GM18507 (cell line): Measurements from ENCODE around the gene LYG1.
"Not testable (repeated sequence)": the region's sequence is repeated elsewhere in the genome, so short reads cannot be mapped to it uniquely, and the experiment has no call there.

Source experiments
- DNase-seq: peaks from one replicate; pipeline ENCODE4 v3.0.0; 2011; ENCODE audit warnings: low read depth; ENCODE audit not compliant: insufficient read length; ENCODE audit errors: extremely low spot score
- FAIRE-seq: peaks from 2 replicates; lab custom pipeline; 2011; peaks lifted over from hg19 to GRCh38; lab: Jason Lieb, UNC

Gene LYG1

DNA sequence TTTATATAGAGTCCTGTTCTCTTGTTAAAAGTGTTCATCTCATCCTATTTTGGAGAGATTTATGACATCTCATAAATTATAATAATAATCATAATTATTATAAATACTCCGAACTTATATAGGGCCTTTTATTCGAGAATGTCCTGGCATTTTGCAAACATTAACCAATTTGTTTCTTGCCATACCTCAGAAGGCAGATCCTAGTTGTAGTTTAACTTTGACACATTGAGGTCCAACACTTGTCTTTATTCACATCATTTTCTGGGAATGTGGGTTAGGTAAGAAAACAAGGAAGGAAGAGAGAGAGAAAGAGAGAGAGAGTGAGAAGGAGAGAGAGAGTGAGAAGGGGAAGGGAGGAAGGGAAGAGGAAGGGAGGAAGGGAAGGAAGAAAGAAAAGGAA is at the start of gene LYG1:
LYG1 (minus strand) TSS at position 101 of the 400 bp plus-strand sequence. CDS start 5,527 bp downstream, outside the sequence.
- FAIRE-seq, DNase-seq: not testable (repeated sequence)

DNA sequence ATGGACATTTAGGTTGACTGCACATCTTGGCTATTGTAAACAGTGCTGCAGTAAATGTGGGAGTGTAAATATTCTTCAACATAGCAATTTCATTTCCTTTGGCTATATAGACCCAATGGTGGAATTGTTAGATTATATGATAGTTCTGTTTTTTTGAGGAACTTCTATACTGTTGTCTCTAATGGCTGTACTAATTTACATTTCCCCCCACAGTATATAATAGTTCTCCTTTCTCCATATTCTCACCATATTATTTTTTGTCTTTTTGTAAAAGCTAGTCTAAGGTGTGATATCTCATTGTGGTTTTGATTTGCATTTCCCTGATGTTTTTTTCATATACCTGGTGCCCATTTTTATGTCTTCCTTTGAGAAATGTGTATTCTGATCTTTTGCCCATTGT is 49.2 kb upstream of the LYG1 start:
- DNase-seq (no peak), FAIRE-seq (no peak)

DNA sequence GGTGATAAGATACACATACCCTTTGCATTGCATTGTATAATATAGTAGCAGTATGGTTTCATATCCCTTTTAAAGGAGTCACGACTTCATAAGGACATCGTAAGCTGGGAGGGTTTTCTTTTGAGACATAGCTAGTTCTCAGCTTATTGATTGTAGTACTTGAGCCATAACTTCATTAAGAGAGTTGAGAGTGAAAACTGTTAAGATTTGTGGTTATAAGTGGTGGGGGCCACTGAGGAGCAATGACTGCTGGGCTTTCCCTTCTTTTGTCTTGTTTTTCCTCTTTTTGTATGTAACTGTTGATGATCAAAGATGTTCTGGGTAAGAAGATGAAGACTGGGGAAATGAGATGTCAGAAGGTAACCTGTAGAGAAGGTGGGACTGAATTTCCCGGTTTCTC is 47.2 kb upstream of the LYG1 start:
- no peak for DNase-seq
- FAIRE-seq = no peak

DNA sequence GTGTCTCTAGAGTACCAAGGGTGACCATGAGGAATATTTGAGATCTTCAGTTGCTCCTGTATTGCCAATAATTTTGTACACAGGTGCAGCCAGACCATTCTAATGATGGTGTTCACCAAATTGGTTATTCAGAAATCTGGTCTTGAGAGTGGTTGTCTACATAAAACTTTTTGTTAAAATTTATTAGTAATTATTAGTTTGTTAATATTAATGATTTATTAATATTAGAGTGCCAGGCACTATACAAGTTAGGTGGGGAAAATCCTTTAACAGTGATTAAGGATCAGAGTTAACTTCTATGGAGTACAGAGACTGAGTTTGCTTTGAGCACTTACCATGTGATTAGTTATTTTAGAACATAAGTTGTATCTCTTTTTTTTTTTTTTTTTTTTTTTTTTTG is 45.2 kb upstream of the LYG1 start:
- no peak for DNase-seq
- FAIRE-seq = no peak

DNA sequence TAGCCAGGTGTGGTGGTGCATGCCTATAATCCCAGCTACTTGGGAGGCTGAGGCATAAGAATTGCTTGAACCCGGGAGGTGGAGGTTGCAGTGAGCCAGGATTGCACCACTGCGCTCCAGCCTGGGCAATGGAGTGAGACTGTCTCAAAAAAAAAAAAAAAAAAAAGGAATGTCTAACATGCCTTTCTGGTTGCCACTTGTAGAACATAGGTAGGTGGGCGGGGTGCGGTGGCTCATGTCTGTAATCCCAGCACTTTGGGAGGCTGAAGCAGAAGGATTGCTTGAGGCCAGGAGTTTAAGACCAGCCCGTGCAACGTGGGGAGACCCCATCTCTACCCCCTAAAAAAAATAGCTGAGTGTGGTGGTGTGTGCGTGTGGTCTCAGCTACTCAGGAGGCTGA is 44.4 kb upstream of the LYG1 start:
- DNase-seq, FAIRE-seq: not testable (repeated sequence)

DNA sequence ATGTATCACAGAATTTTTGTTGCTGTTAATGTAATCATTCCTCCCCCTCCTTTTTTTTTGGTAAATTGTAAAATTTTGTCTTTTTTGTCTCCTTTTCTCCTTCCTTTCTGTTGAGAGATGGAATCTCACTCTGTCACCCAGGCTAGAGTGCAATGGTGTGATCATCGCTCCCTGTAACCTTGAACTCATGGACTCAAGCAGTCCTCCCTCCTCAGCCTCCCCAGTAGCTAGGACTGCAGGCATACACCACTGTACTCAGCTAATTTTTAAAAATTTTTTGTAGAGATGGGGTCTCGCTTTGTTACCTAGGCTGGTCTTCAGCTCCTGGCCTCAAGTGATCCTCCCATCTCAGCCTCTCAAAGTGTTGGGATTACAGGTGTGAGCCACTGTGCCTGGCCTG is 41.5 kb upstream of the LYG1 start:
- FAIRE-seq (no peak), DNase-seq (no peak)

DNA sequence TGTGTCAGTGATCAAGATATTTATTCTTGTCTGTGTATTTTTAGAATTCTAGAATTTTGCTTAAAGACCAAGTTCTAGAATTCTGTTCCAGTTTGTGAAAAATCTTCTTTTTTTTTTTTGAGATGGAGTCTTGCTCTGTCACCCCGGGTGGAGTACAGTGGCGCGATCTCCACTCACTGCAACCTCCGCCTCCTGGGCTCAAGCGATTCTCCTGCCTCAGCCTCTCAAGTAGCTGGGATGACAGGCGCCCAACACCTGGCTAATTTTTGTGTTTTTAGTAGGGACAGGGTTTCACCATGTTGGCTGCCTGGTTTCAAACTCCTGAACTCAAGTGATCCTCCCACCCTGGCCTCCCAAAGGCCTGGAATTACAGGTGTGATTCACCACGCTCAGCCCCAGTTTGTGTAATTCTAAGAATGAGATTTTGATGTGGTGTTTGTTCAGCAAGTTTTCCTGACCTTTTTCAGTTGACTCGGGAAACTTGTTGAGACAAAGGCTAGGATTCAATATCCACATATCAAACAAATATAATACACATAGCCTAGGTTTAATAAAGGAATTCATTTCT is 39.8 kb upstream of the LYG1 start:
- DNase-seq = no peak

DNA sequence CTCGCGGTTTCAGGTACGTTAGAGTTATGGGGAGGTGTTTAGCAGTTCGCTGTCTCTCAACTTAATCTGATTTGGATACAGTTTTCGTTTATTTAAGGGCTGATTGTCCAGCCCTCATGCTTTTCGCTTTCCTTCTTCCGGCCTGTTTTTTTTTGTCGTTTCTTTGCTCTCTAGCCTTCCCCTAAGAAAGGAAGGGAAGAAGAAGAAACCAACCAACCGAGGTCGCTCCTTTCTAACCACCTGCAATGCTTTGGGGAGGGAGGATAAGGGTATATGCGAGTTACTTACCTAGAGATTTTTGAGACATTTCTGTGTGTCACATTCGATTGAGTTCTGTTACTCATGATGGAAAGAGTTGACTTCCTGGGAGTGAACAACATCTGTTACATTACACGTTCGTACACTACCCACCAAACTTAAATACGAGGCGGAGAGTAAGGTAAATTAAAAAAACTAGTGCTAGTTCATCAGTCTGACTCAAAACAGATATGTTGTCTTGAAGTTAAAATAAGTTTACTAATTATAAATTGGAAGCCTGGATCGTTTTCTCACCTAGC is 37.1 kb upstream of the LYG1 start:
- DNase-seq (no peak), FAIRE-seq (peak; percentile 51)

More for the DNA sequence above, 39.8 kb upstream of the LYG1 start:
- no peak for FAIRE-seq

DNA sequence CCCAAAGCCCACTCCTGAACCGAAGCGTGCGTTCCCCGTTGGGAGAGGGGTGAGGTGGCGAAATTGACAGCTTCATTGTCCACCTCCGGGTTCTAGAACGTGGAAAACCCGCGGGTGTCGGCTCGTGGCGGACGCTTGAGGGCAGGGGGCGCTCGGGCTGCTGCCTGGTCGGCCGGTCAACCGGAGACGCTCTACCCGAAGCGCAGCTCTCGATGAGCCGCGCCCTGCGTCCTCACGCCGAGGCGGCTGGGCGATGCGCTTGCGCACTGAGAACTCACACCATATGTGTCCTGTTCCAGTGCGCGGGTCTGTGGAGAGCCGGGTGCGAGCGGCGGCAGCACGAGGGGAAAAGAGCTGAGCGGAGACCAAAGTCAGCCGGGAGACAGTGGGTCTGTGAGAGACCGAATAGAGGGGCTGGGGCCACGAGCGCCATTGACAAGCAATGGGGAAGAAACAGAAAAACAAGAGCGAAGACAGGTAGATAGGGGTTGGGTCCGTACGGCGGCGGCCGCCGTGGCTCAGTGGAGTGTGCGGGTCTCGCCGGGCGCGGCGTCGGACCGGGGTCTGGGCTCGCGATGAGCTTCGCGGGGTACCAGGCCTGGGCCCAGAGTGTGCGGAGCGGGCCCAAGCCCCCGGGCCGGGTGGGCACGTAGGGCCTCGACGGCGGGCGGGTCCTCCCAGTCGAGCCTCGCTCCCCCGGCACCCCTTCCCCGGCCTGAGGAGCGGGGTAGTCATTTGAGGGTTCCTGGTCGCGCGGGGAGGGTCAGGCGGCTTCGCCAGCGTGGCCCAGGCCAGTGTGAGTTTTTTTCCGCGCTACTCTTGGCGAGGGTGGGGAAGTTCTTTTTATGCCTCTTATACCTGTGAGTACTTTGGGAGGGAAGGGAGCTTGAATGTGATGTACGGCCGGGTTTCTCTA is 36.4 kb upstream of the LYG1 start, which contains the start of gene EIF5B:
EIF5B (plus strand) TSS at position 277 of the 916 bp plus-strand sequence; CDS start at position 443, 166 bp downstream.
- DNase-seq (peak; percentile 84), FAIRE-seq (peak; percentile 92)

DNA sequence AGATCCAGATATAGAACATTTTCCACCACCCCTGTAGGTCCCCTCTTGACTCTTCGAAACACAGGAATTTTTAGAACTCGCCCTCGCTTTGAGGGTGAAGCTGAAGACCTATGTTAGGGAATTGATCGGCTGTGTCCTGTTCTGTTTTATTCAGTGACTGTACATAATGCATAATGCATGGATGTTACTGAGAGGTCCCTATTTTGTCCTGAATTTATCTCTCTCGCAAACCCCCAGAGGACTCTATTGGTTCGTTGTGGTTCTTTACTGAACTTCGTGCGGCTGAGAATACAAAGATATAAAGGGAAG is 35.8 kb upstream of the LYG1 start:
- DNase-seq = no peak
- FAIRE-seq = no peak

DNA sequence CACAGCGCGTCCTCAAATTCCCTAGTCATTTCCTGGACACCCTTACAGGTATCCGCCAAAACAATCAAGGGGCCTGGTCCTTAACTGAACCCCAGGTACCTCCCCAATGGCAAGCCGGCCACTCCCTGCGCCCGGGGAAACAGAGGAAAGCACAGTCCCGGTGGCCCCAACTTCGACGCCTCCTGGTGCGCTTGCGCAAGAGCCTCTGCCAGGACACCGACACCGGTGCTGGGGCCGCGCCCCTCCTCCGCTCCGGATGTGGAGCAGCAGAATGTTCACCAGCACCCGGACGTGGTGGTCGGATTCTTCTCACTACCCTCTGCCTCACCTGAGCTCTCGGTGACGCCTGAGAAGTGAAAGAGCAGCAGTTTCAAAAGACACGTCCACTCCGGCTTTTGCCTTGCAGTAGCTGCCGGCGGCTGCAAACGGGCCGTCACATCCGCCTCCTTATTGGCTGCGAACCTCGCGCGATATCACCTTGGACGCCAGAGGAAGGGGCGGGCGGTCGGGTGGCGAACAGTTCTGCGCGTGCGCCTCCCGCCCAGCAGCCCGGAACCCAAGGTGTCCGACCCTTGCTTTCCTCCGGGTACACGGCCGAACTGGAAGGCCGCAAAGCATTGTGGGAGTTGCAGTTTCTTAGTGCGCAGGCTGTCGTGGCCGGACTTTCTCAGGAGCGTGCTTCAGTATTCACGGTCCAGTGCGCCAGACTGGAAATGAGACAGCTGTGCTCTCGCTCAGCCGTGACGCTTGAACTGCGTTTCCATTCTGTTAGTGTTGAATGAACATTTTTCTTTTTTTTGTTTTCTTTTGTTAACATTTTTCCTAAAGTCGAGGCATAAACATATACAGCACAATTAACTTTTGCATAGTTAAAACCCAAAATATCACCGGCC is 35.2 kb upstream of the LYG1 start, which contains the start of gene TXNDC9:
TXNDC9 (minus strand) TSS at position 423 of the 893 bp plus-strand sequence. CDS start 3,123 bp downstream, outside the sequence.
- DNase-seq = peak; percentile 95
- FAIRE-seq = peak; percentile 96

DNA sequence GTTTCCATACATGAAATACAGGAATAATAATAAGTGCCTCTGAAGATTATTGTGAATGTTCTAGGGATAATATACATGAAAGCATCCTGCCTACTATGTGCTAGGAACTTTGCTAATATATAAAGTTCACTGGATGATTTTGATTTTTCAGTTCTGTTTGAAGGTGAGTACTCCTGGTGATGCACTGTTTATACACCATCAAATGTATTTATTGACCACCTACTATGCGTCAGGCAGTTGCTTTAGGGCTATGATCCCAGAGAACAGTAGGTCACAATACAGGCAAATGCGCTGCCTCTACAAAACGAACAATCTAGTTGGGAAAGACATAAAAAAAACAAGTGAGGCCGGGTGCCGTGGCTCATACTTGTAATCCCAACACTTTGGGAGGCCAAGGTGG is 24.4 kb upstream of the LYG1 start:
- DNase-seq = no peak
- FAIRE-seq = no peak

DNA sequence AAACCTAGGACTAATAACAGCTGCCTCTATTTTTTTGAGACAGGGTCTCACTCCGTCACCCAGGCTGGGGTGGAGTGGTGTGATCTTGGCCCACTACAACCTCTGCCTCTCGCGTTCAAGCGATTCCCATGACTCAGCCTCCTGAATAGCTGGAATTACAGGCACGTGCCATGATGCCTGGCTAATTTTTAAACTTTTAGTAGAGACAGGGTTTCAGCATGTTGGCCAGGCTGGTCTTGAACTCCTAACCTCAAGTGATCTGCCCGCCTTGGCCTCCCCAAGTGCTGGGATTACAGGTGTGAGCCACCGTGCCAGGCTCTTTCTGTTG is 16.8 kb upstream of the LYG1 start:
- FAIRE-seq, DNase-seq: not testable (repeated sequence)

DNA sequence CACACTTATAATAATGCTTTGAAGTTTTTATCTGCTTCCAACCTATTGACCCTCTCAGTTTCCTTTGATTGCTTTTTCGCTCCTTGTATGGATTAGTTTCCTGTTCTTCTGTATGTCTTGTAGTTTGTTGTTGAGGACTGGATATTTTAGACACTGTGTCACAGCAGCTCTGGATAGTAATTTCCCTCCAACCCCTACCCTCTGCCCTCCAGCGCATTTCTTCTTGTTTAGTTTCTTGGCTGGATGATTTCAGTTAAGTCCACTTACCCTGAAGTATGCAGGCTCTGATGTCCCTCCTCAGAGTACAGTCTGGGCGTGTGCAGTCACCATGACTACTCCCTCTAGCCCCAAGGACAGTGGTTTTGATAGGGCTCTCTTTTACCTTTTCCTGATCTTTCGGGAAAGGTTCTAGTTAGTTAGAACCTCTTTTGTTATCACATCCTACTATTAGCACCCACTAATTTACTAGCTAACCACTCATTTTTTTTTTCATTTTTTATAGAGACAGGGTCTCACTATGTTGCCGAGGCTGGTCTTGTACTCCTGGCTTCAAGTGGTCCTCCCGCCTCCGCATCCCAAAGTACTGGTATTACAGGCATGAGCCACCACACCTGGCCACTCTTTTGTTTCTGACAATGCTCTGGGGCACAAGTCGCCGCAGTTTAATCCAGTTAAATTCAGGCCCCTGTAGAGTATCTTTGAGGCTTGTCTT is 16.3 kb upstream of the LYG1 start:
- FAIRE-seq = no peak
- no peak for DNase-seq

DNA sequence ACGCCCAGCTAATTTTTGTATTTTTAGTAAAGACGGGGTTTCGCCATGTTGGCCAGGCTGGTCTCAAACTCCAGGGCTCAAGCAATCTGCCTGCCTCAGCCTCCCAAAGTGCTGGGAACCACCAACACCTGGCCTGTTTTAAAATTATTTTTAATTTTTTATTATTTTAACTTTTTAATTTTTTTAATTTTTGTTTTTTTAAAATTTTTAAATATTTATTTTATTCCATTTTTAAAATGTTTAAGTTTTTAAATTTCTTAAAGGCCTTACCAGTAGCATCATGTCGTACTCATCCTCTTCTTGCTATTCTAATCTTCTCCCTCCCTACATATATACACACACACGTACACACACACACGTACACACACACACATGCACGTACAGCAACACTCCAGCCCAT is 1.4 kb downstream of the LYG1 start:
- FAIRE-seq = no peak
- no peak for DNase-seq

DNA sequence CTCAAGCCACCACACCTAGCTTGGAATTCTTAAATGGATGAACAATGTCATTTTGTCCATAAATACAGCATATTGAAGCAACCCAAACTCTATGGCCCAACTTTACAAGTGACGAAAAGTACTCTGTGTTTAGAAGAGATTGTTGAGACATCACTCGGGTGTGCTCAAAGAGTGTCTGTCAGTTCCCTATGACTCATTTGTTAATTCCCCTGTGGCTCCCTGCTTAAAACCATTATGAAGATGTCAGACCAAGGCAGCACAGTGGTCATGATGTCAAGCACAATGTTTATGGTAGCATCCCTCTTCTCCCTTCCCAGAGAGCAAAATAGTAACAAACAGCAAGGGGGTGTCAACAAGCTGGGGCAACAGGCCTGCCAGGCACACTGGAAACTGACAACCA is 3.0 kb downstream of the LYG1 start:
- FAIRE-seq (no peak), DNase-seq (no peak)

DNA sequence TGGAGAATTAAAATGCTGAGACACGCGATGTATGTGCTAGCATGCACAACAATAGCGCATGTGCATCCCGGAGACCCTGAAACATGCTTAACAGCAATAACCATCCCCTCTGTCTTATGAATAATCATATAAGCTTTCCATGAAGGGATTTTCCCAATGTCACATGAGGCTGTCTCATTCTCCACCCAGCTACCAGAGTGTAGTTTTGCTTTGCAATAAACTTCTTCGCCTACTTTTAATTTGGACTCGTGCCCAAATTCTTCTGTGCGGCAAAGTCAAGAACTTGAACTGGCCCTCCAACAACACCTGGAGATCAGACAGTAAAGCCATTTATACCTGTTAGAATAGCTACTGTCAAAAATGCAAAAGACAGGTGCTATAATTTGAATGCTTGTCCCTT is 15.5 kb downstream of the LYG1 start:
- DNase-seq = no peak
- FAIRE-seq = no peak

DNA sequence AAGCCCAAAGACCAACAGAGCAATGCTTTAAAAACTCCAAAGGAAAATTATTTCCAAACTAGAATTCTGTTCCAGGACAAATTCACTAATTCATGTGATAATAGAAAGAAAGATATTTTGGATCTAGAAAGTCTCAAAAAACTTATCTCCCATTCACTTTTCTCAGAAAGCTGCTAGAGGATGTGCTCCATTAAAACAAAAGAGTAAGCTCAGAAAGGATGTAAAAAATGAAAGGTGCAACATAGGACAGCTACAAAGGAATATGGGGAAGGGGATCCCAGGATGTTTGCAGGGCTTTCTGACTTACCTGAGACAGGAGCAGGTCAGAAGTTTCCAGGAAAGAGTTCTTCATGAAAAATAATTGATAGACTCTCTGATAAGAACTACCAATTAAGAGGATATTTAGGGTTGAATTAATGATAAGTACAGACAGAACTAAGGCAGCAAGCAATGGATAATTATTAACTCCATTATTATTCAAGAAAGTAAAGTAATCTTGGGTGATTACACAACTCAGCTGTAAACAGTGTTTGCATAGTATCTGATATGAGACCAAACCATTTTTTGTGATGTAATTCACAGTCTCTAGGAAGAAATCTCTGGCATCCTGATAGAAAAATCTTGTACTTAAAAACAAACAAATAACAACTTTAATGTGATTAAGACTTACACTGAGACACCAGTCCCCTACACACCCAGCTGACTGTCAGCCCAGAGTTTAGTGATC is 20.9 kb downstream of the LYG1 start:
- FAIRE-seq (no peak), DNase-seq (no peak)
